ENCODE measurements around the gene PSME2.

Gene PSME2

GRCh38 chr14:24127673-24128072 is 18.7 kb downstream of the PSME2 start:
- DNase-seq (ENCODE audit: extremely low spot score), result no peak
- no peak for TF ChIP-seq CTCF (IDR thresholded peaks at IDR 0.05; ENCODE audit: control extremely low read depth, extremely low read depth, low read depth, missing control alignments)
- ChIA-PET CTCF (interaction anchor here (1.0 to 9.1 kb wide), 4 partner anchors 11 to 34 kb away, joined by 3 to 58 read pairs (median 21); partner anchors contain the start of genes DCAF11, IRF9 and NRL), POLR2A (interaction anchor here (1.8 to 2.2 kb wide), 2 partner anchors 8 to 13 kb away, joined by 7 read pairs; partner anchors contain the start of genes DCAF11, NRL and PSME1)

- CTCF ChIA-PET, result interaction anchor here (1.0 to 9.1 kb wide), 7 partner anchors 9 to 37 kb away, joined by 3 to 58 read pairs (median 5); partner anchors contain the start of genes DCAF11, EMC9, IRF9 and NRL
Measured at GRCh38 chr14:24126939-24127338, 19.5 kb downstream of the PSME2 start.

GRCh38 chr14:24123424-24124417 is 22.7 kb downstream of the PSME2 start:
- peak; percentile 45 for DNase-seq (ENCODE audit: extremely low spot score)
- no peak for TF ChIP-seq CTCF (IDR thresholded peaks at IDR 0.05; ENCODE audit: control extremely low read depth, extremely low read depth, low read depth, missing control alignments)
- CTCF ChIA-PET, result interaction anchor here (1.0 to 6.5 kb wide), 11 partner anchors 9 to 553 kb away, joined by 3 to 38 read pairs (median 5); partner anchors contain the start of genes DCAF11, IRF9 and NRL
- POLR2A ChIA-PET, result interaction anchor here (0.7 to 3.2 kb wide), 2 partner anchors 9 to 13 kb away, joined by 3 to 18 read pairs; partner anchors contain the start of genes DCAF11 and NRL

More at GRCh38 chr14:24126939-24127338, 19.5 kb downstream of the PSME2 start:
- no peak for DNase-seq (ENCODE audit: extremely low spot score)
- POLR2A ChIA-PET, result interaction anchor here (1.8 to 2.2 kb wide), 2 partner anchors 9 to 12 kb away, joined by 7 read pairs; partner anchors contain the start of genes DCAF11, NRL and PSME1
- TF ChIP-seq CTCF (IDR thresholded peaks at IDR 0.05; ENCODE audit: control extremely low read depth, extremely low read depth, low read depth, missing control alignments), result no peak

GRCh38 chr14:24122898-24123297 is 23.5 kb downstream of the PSME2 start:
- POLR2A ChIA-PET, result no interaction called here

GRCh38 chr14:24122416-24122815 is 24.0 kb downstream of the PSME2 start:
- no peak for TF ChIP-seq CTCF (IDR thresholded peaks at IDR 0.05; ENCODE audit: control extremely low read depth, extremely low read depth, low read depth, missing control alignments)
- POLR2A ChIA-PET, result no interaction called here
- CTCF ChIA-PET, result interaction anchor here (1.6 to 6.5 kb wide), 2 partner anchors 13 to 15 kb away, joined by 3 to 38 read pairs; no protein-coding TSS in a partner anchor
- no peak for DNase-seq (ENCODE audit: extremely low spot score)

More at GRCh38 chr14:24122898-24123297, 23.5 kb downstream of the PSME2 start:
- no peak for DNase-seq (ENCODE audit: extremely low spot score)
- TF ChIP-seq CTCF (IDR thresholded peaks at IDR 0.05; ENCODE audit: control extremely low read depth, extremely low read depth, low read depth, missing control alignments), result no peak
- CTCF ChIA-PET, result interaction anchor here (1.3 to 6.5 kb wide), 5 partner anchors 8 to 553 kb away, joined by 3 to 38 read pairs (median 6); partner anchors contain the start of genes DCAF11, IRF9 and NRL

GRCh38 chr14:24121210-24121609 is 25.2 kb downstream of the PSME2 start:
- ChIA-PET POLR2A (interaction anchor here (0.6 kb wide), 1 partner anchor 15 kb away, joined by 3 read pairs; the partner anchor contains the start of gene PSME1), CTCF (no interaction called here)
- no peak for DNase-seq (ENCODE audit: extremely low spot score)
- no peak for TF ChIP-seq CTCF (IDR thresholded peaks at IDR 0.05; ENCODE audit: control extremely low read depth, extremely low read depth, low read depth, missing control alignments)
